GM21360 (cell line): ENCODE data around the gene C2orf74.
"Not testable (repeated sequence)": the region's sequence is repeated elsewhere in the genome, so short reads cannot be mapped to it uniquely, and the experiment has no call there.

ENCODE experiments used
- ATAC-seq: cut with Tn5 transposase; IDR thresholded peaks from one replicate; pipeline ENCODE4 v1.9.1; 2021; ENCODE audit warnings: mild to moderate bottlenecking, moderate library complexity; ENCODE audit not compliant: unreplicated experiment

Gene C2orf74

DNA sequence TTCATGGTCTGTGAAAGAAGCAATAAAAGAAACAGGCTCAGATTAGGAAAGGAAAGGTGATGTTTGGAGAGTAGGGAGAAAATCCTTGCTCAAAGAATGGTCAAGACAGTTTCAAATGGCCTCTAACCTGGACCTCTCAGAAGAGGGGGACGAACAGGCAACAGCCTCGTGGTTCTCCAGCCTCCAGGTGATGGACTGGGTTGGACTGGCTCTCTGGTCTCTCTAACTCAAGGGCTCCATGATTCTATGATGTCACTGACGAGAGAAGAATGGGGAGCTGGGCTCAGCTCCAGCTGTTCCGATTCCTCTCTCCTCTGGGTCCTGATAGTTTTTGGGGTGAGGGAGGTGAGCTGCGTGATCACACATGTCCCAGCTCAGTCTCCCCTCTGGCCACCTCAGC lies at the start of gene C2orf74:
TSS of gene C2orf74 (plus strand) at position 301 of the 400 bp plus-strand sequence. CDS start 327 bp downstream, outside the sequence.
- ATAC-seq = no peak

DNA sequence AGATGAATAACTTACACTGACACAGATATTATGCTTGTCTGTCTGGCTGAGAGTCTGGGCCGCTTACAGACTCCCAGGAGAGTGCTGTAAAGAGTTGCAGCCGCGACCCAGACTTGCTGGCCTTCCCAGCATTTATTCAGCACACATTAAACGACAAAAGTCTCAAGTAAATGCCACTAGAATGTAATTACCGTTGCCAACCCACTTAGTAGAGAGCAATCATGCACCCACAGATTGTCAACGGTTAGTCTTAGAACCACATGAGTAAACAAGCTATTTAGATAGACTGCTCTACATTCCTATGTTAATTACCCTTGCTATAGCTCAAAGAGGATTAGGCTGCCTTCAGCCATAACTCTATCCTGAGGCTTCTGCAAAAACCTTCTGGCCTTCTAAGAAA lies 47.8 kb upstream of the C2orf74 start:
- ATAC-seq = no peak

DNA sequence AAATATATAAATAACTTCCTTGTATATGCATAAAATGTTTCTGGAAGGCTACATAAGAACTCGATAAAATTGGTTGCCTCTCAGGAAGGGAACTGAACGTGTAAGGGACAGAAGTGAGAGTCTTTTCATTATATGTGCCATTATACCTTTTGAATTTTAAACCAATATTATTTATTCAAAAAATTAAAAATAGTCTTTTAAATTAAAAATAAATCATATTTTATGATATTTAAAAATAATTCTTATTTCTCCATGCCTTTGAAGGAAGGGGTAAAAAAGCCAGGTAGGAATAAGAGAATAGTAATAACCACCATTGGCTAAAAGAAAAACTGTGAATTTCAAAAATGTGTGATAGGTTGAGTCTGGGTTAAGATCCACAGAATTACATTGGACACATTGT lies 45.7 kb upstream of the C2orf74 start:
- ATAC-seq = no peak

DNA sequence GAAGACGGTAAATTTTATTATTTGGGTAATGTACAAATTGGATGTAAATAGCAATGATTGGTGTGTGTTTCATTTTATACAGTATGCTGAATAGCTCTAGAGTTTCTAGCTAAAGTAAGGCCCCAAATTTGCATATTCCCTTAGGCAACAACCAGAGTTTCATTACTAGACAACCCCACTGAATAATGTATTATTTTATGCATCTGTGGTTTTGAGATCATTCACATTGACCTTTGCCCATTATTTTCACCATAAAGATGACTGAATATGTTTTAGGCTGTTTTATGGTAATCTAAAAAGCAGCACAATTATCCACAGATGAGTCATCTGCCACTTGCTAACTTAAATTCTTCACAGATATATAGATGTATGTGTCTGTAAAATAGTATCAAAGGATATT lies 44.5 kb upstream of the C2orf74 start:
- ATAC-seq = no peak

DNA sequence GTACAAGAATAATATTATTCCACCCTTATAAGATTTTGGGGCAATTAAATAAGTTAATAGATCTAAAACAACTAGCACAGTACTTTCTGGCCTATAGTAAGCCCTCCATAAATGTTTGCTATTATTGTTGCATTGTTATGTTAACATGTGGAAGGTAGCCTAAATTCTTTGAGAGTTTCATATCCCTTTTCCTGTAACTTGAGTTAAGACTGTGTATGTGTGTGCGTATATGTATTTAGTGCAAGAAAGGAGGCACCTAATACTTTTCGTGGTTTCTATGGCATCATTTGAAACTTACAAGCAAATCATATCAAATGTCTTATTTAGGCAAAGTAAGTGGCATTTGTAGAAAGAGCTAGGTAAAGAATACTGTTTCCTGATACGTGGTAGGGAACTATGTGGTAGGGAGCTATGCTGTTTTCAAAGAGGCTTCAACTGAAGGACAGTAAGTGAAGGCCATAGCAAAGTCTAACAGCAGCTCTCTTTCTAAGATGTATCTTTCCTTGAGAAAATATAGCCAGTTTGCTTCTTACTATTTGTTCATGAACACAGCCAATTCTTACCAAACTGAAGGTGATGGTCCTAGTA lies 36.8 kb upstream of the C2orf74 start:
- no peak for ATAC-seq

DNA sequence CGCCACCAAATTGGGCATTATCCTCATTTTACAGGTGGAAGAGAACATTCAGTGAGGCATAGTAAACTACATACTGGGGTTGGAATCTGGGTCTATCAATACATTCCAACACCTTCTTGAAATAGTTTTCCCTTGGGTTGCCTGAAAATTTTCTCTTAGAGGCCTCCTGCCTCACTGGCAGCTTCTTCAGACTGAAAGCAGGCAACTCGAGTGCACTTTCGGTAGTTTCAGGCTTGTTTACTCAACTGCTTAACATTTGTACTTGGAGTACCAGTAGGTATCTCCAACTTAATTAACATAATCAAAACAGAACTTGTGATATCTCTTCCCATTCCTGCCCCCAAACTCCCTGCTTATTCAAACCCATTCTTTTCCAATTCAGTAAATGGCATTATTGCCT lies 36.2 kb upstream of the C2orf74 start:
- ATAC-seq = no peak

DNA sequence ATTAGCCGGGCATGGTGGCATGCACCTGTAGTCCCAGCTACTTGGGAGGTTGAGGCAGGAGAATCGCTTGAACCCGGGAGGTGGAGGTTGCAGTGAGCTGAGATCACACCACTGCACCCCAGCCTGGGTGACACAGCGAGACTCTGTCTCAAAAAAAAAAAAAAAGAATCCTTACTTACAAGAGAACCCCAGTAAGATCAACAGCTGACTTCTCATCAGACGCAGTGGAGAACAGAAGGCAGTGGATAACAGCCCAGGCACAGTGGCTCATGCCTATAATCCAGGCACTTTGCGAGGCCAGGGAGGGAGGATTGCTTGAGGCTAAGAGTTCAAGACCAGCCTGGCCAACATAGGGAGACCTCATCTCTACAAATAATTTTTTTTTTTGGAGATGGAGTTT lies 33.9 kb upstream of the C2orf74 start:
- not testable (repeated sequence) for ATAC-seq

DNA sequence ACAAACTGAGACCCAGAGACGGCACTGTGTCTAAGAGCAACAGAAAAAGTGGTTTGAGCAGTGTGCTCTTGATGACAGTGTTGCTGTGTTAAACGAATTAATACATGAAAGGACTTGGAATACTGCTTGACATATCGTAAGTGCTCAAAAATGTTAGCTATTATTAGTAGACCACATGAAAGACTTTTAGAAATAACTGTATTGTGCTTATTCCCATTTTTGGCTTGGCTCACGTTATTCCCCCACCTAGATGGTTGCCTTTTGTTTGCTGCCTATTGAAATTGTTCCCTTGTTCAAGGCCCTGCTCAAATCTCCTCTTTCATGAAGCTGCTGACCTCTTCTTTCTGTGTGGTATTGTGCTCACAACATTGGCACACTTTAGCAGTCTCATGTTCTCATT lies 27.8 kb upstream of the C2orf74 start:
- ATAC-seq = no peak

DNA sequence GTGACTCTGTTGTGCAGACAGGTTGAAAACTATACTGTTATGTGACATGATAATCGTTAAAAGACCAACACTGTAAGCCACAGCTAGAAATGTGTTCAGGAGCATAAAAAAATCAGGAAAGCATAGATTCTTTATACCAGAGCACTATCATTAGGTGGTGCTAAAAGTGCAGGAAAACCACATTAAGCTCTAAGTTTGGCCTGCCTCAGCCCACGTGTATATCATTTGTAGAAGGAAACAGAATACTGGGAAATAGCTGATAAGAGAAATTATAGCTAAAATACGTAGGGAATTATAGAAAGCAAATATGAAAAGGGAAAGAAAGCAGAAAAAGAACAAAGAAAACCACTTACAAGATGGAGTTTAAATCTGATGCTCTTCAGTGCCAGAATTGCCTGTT lies 26.5 kb upstream of the C2orf74 start:
- ATAC-seq = no peak

DNA sequence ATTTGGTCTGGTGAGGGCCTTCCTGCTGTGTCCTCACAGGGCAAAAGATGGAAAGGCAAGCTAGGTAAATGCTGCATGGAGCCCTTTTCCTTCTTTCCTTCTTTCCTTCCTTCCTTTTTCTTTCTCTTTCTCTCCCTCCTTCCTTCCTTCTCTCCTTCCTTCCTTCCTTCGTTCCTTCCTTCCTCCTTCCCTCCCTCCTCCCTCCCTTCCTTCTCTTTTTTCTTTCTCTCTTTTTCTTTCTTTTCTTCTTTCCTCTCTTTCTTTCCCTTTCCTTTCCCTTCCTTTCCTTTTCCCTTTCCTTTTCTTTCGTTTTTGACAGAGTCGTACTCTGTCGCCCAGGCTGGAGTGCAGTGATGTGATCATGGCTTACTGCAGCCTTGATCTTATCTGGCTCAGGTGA lies 23.1 kb upstream of the C2orf74 start:
- ATAC-seq = no peak

DNA sequence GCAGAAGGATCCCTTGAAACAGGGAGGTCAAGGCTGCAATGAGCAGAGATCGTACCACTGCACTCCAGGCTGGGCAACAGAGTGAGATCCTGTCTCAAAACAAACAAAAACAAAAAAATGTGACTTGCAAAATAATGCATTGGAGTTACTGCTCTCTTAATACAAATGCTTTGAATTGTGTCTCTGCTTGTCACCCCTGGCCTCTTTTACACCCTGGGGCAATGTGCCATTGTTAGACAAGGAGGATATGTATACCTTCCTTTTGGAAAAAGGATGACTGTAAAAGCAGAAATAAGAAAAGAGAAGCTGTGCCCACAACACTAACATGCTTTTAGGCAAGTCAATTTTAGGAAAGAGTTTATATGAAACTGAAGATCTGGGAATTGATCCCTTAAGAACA lies 20.8 kb upstream of the C2orf74 start:
- no peak for ATAC-seq

DNA sequence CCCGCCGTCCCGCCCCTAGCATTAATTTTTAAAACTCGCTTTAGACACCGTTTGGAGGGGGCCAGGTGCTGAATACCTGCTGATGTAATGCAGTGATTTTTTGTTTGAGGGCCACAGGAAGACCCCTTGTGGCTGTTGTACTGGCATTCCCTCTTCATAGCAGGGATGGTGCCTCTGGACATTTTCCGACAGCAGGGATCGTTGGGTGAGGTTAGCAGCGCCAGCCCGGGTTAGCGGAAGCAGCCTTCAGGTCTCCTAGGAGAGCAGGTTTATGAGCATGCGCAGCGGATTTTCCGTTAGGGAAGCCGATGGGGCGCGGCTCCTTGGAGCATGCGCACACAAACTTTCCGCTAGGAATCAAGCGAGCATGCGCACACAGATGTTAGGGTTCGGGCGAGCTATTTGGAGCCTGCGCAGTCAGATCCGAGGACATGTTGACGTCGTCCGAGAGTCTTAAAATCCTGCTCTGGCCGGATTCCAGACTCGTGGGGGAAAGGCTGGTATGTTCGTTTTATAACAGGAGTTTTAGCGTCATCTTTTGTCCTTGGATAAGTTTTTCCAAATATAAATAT lies 17.2 kb upstream of the C2orf74 start:
- ATAC-seq = peak; percentile 88

DNA sequence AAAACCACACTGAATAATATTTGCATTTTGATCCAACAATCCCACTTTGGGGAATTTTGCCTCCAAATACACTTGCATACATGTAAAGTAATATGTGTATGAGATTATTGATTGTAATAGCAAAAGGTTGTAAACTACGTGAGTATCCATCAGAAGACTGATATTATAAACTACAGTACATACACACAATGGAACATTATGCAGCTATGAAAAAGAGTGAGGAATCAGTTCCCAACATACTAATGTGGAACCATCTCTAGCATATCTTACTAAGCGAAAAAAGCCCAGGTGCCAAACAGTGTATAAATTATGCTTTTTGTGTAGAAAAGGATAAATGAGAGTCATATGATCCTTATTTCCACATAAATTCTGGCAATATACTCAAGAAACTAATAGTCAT lies 16.0 kb upstream of the C2orf74 start:
- ATAC-seq = no peak

DNA sequence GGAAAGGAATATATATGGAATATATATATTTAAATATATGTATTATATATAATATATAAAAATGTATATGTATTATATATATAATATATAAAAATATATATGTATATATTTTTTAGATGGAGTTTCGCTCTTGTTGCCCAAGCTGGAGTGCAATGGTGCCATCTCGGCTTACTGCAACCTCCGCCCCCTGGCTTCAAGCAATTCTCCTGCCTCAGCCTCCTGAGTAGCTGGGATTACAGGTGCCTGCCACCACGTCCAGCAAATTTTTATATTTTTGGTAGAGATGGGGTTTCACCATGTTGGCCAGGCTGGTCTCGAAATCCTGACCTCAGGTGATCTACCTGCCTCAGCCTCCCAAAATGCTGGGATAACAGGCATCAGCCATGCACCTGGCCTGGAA lies 13.9 kb upstream of the C2orf74 start:
- not testable (repeated sequence) for ATAC-seq

DNA sequence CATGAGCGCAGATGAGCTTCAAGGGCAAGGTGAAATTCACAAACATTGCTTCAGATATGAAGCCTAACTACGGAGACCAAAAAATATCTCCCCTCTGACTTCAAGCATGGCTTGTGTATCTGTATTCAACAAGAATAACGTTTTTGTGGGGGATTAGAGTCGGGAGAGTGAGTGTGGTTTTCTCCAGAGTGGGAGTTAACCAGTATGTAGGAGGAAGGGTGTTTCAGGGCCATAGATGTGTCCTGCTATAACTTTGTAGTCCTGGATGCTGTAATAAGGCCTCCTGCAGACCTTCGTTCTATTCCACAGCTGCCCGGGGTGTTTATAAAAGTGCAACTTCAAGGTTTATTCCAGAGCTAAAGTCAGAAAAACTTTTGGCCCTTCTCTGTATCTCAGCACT lies 12.9 kb upstream of the C2orf74 start:
- no peak for ATAC-seq

DNA sequence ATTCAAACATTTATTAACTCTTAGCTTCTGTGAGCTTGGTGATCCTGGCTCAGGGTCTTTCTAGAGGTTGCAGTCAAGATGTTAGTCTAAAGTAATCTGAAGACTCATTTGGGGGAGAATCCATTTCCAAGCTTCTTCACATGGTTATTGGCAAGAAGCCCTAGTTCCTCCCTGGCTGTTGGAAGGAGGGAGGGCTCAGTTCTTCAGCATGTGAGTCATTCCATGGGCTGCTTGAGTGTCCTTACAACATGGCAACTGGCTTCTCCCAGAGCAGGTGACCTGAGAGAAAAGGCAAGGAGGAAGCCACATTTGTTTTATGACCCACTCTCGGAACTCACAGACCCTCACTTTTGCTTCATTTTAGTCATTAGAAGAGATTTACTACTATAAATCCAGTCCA lies 10.6 kb upstream of the C2orf74 start:
- ATAC-seq = no peak

DNA sequence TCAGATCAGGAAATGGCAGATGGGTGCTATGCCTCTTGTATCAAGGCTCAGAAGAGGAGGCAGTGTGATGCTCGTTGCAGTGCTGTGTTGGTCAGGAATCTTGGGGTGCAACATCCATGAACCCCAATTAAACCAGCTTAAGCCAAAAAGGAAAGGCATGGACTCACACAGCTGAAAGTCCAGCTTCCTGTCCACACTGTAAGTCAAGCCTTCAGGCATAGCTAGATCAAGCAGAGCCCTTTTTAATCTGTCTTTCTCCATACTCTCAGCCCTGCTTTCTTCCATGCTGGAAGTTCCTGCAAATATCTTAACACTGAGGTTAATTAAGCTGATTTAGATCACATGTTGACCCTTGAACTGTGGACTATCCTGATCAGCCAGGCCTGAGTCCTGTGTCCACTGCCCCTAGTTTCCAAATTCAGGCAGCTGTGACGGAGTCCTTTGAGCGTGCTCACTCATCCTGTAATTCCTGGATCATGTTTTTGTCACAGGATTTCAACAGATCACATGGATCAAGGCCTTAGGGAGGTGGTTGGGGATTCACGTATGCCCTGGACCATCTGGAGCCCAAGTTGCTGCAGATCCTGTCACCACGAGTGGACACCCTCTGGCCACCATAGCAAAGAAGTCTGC lies 4.5 kb upstream of the C2orf74 start:
- ATAC-seq = no peak

DNA sequence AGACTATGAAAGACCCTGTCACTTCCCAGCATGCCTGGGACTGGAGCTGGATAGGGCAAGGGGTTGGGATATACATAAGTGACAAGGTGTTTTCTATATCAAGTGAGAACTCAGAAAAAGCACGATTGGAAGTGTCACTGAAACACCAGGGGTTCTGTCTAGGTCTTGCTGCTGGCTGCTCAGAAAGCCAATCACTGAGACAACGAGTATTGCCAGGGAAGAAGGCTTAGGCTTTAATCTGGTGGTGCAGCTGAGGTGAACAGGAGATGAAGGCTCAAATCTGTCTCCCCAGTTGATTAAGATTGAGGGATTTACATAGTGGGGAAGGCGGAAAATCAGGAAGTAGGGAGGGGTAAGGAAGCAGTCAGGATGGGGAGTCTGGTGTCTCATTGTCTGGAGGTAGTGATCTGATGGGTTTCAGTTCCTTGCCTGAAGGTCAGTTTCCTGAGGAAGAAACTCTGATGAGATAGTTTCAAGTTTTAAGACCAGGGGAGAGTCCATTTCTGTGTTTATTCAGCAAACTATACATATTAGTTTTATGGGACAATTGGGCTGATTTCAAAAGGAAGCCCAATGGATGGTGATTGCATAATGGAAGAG lies 3.5 kb upstream of the C2orf74 start:
- no peak for ATAC-seq

DNA sequence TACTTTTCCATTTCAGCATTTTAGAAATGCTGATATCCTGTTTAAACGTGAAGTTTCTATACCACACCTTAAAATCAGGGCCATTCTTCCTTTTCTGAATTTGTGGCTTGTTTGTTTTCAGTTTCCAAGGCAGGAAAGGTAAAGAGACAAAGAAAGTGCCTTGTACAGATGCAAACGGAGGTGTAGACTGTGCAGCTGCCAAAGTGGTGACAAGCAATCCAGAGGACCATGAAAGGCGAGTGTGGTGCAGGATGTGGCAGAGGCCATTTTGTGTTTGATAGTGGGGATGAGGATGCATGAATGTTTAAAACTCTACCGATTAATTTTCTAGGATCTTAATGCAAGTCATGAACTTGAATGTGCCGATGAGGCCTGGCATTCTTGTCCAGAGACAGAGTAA lies 733 bp downstream of the C2orf74 start:
- ATAC-seq = no peak

DNA sequence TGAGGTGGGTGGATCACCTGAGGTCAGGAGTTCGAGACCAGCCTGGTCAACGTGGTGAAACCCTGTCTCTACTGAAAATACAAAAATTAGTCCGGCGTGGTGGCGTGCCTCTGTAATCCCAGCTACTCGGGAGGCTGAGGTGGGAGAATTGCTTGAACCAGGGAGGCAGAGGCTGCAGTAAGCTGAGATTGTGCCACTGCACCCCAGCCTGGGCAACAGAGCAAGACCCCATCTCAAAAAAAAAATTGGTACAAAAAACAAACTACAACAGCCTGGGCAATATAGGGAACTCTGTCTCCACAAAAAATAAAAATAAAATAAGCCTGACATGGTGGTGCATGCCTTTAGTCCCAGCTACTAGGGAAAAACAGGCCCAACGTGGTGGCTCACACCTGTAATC lies 3.1 kb downstream of the C2orf74 start:
- not testable (repeated sequence) for ATAC-seq

DNA sequence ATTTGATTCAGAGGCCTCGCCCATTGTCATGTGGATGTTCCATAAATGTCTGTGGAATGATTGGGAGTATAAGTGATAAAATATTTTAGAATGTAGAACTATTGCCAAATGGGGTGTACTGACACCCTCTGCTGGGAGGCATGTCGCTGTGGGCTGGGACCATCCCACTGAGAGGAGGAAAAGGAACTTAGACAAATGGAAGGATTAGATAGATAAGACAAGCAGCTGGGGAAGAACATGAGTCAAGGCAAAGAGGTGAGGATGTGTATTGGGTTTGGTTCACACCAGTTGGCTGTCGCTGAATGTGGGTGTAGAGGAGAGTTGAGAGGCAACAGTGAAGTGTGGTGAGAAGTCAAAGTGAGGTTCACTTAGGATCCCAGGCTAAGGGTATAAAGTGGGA lies 4.0 kb downstream of the C2orf74 start:
- no peak for ATAC-seq

DNA sequence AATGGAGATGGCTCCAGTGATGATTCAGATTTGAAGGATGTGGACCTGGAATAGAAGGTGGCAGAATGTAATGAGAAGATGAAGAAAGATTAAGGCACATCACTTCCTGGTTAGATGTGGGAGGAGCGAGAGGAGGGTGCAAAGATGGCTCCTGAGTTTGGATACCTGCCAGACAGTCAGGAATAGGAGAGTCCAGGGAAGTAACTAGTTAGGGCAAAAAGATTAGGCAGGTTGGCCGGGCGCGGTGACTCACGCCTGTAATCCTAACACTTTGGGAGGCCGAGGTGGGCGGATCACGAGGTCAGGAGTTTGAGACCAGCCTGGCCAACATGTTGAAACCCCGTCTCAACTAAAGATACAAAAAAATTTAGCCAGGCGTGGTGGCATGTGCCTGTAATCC lies 5.6 kb downstream of the C2orf74 start:
- ATAC-seq = no peak
